PFSK-1 (cell line): ENCODE measurements around the gene MORN1.

Experiments used
- FOXP2 ChIP-seq: optimal IDR thresholded peaks from 2 replicates; pipeline ENCODE3; 2011; ENCODE audit warnings: borderline replicate concordance, control low read depth, inconsistent platforms; ENCODE audit not compliant: insufficient read depth; ENCODE audit errors: extremely low read length, extremely low read depth
- POLR2AphosphoS5 ChIP-seq: IDR thresholded peaks from 2 replicates; pipeline ENCODE4 v1.6.1; 2012; ENCODE audit warnings: low read depth, mild to moderate bottlenecking, control low read depth, low read length, moderate library complexity
- SIN3A ChIP-seq: IDR thresholded peaks from 2 replicates; pipeline ENCODE4 v1.6.1; 2012; ENCODE audit warnings: mild to moderate bottlenecking, low read length, moderate library complexity, borderline replicate concordance; ENCODE audit not compliant: insufficient read depth
- TAF1 ChIP-seq: IDR thresholded peaks from 2 replicates; pipeline ENCODE4 v1.6.1; 2012; ENCODE audit warnings: low read length, control low read depth, borderline replicate concordance; ENCODE audit not compliant: insufficient read depth
- TF ChIP-seq, protein P1 (sequence below), 2 experiments: IDR thresholded peaks; 2 replicates each; pipeline versions ENCODE4 v1.6.1 to v1.8.0; 2011 to 2012; ENCODE audit warnings: low read depth in 2 of 2, low read length in 2 of 2, control low read depth in 1 of 2, inconsistent platforms in 1 of 2, mild to moderate bottlenecking in 1 of 2, moderate library complexity in 1 of 2; ENCODE audit not compliant: insufficient read depth in 1 of 2

MORN1 gene

DNA sequence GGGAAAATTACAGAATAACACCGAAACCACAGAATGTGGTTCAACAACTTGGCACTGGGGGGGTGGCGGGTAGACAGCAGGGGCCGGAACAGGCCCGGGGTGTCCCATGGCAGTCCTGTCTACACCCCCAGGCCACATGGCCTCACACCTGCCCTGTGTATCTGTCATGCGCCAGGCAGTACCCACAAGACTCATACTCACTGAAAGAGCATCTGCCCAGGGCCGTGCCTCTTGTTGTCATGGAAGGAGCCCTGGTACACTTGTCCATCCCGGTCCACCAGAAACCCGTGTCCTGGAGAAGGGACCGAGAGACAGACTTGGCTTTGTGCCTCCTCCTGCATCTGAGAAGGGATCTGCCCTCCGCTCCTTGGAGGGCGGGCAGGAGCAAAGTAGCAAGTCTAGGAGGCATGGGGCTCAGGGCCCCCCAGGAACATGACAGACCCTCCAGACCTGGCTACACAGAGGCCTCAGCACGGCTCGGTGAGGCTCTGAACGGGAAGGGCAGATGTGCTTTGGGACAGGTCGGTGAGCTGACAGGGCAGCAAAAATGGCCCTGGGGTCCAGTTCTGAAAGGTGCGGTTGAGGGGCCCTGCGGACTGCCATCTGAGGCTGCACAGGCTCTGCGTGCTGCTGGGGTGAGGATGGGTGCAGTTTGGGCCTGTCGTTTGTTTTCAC lies 5.6 kb downstream of the MORN1 start:
- TF ChIP-seq POLR2AphosphoS5 = no peak
- TF ChIP-seq TAF1 = no peak
- TF ChIP-seq FOXP2 = no peak

GRCh38 chr1:2384941-2385481 lies 6.3 kb downstream of the MORN1 start:
- TF ChIP-seq FOXP2 = no peak
- no peak for TF ChIP-seq TAF1
- TF ChIP-seq, protein P1, sequence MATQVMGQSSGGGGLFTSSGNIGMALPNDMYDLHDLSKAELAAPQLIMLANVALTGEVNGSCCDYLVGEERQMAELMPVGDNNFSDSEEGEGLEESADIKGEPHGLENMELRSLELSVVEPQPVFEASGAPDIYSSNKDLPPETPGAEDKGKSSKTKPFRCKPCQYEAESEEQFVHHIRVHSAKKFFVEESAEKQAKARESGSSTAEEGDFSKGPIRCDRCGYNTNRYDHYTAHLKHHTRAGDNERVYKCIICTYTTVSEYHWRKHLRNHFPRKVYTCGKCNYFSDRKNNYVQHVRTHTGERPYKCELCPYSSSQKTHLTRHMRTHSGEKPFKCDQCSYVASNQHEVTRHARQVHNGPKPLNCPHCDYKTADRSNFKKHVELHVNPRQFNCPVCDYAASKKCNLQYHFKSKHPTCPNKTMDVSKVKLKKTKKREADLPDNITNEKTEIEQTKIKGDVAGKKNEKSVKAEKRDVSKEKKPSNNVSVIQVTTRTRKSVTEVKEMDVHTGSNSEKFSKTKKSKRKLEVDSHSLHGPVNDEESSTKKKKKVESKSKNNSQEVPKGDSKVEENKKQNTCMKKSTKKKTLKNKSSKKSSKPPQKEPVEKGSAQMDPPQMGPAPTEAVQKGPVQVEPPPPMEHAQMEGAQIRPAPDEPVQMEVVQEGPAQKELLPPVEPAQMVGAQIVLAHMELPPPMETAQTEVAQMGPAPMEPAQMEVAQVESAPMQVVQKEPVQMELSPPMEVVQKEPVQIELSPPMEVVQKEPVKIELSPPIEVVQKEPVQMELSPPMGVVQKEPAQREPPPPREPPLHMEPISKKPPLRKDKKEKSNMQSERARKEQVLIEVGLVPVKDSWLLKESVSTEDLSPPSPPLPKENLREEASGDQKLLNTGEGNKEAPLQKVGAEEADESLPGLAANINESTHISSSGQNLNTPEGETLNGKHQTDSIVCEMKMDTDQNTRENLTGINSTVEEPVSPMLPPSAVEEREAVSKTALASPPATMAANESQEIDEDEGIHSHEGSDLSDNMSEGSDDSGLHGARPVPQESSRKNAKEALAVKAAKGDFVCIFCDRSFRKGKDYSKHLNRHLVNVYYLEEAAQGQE (IDR thresholded peaks at IDR 0.05; ENCODE audit: insufficient read depth in 1 of 2, low read depth in 2 of 2, low read length in 2 of 2) = no peak
- no peak for TF ChIP-seq SIN3A
- TF ChIP-seq POLR2AphosphoS5 = no peak

DNA sequence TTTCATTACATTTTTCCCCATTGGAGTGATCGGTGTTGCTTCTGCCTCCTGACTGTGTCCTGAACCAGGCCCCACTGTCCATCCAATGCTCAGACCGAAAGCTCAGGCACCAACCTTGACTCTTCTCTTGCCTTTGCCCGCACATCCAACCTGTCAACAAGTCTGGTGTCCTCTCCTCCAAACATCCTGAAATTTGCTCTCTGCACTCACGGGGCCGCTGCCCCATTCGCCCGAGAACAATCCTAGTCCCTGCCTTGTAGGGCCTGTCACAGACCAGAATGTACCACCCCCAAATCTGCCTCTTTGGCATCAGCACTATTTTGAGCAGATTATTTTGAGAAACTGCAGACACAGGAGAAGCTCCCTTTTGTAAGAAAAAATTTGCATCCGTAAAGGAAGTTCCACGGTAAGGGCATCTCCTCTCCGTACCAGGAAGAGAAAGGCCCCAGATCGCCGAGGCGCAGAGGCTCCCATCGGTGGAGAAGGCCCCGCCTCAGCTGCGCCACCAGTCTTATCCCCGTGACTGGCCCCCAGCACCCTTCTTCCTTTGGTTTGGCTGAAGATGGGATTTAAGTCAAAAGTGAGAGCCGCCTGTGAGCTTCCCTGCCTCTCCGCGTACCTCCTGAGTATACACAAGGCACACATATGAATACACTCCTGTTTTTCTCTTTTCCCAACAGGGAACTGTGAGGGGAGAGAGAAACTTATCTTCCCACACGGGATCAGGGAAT lies 7.1 kb downstream of the MORN1 start:
- TF ChIP-seq, protein P1 (IDR thresholded peaks at IDR 0.05; ENCODE audit: insufficient read depth in 1 of 2, low read depth in 2 of 2, low read length in 2 of 2) = no peak
- TF ChIP-seq FOXP2 = no peak
- TF ChIP-seq POLR2AphosphoS5 = no peak
- TF ChIP-seq TAF1 = no peak
- TF ChIP-seq SIN3A = no peak

GRCh38 chr1:2383576-2383975 lies 7.8 kb downstream of the MORN1 start:
- TF ChIP-seq POLR2AphosphoS5 (no peak), SIN3A (no peak), FOXP2 (no peak), TAF1 (no peak)
- TF ChIP-seq, protein P1 (IDR thresholded peaks at IDR 0.05; ENCODE audit: insufficient read depth in 1 of 2, low read depth in 2 of 2, low read length in 2 of 2) = no peak

DNA sequence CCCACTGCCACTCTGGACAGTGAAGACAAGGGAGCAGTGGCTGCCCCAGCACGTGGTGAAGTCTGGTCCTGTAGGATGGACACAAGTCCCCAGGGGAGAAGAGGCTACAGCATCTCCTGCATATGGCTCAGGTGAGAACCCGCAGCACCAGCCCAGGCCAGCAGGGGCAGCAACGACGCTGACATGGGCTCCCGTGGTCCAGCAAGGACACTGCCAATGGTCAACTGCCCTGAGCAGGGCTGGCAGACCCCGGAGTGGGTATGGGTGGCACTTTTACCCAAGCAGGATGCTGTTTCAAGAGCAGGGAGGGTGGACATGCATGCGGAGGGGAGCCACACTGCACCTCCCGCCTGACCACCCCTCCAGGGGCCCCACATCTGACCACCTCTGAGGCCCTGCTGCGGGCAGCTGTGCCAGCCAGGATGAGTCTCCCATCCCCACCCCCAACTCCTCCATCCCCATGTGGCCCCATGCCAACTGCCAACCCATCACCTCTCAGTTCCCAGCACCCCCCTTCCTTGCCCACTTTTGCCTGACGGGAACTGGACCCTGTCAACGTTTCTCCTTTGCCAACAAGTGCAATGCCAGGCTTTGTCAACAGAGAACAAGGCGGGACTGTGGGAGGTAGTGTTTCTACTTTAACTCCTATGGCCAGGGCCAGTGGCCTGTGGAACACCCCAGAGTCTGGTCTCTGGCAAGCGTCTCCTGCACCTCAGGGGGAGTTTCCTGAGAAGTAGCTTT lies 8.6 kb downstream of the MORN1 start:
- TF ChIP-seq FOXP2 (no peak), SIN3A (no peak), POLR2AphosphoS5 (no peak), TAF1 (no peak)
- TF ChIP-seq, protein P1 (IDR thresholded peaks at IDR 0.05; ENCODE audit: insufficient read depth in 1 of 2, low read depth in 2 of 2, low read length in 2 of 2) = no peak
